Ectodermal cell (in vitro differentiated cells): ENCODE data around the gene ERGIC1.
"Not testable (repeated sequence)": the region's sequence is repeated elsewhere in the genome, so short reads cannot be mapped to it uniquely, and the experiment has no call there.

Source experiments
- H3K27ac ChIP-seq: 2 replicates; pipeline ENCODE4 v1.7.0; 2013; ENCODE audit warnings: mild to moderate bottlenecking, low read depth, low read length; ENCODE audit not compliant: insufficient read depth, poor library complexity, severe bottlenecking
- H3K27me3 ChIP-seq: 2 replicates; pipeline ENCODE4 v1.7.0; 2013; ENCODE audit warnings: mild to moderate bottlenecking, low read length; ENCODE audit not compliant: insufficient read depth, control insufficient read depth, poor library complexity, severe bottlenecking
- H3K36me3 ChIP-seq: one replicate; pipeline ENCODE4 v1.7.0; 2013; ENCODE audit warnings: low read length; ENCODE audit not compliant: control insufficient read depth, insufficient read depth
- H3K4me1 ChIP-seq: one replicate; pipeline ENCODE4 v1.7.0; 2013; ENCODE audit warnings: low read length; ENCODE audit not compliant: control insufficient read depth, insufficient read depth
- H3K4me3 ChIP-seq: 2 replicates; pipeline ENCODE4 v1.7.0; 2013; ENCODE audit warnings: low read depth, low read length, control low read depth; ENCODE audit not compliant: insufficient read depth
- H3K9me3 ChIP-seq: 2 replicates; pipeline ENCODE4 v1.7.0; 2013; ENCODE audit warnings: mild to moderate bottlenecking, low read length, moderate library complexity; ENCODE audit not compliant: control insufficient read depth
- WGBS, 2 experiments: methylation state at CpG; one replicate each; pipeline ENCODE4 v1.1.7; 2013; ENCODE audit warnings: missing lambda C conversion rate in 2 of 2; 5-methylcytosine and 5-hydroxymethylcytosine counted together

The ERGIC1 gene

DNA sequence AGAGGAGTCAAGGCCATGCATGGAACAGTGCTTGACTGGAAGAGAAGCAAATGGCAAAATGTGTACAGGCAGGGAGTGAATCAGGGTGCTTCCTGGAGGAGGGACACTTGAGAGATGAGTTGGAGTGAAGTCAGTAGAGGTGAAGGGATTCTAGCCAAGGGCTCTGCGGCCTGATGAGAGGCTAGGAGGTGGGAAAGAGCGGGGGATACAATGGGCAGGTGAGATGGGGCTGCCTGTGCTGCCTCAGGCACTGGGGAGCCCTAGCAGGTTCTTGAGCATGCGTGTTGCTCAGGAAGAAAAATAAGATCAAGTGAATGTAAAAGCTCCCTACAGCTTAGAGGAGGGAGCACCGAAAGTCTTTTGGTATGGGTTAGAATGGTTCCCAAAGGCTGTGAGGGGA, 22.3 kb downstream of the ERGIC1 start:
- Histone ChIP-seq H3K9me3 (no peaks in the 10 kb centered on the region), H3K27ac (no peak overlapping the region), H3K27me3 (no peaks in the 10 kb centered on the region), H3K4me1 (peaks cover 10% of the 10 kb centered on the region), H3K36me3 (no peaks in the 10 kb centered on the region), H3K4me3 (no peak overlapping the region)
- WGBS, 2 experiments, result 94 to 95% methylated on average over 4 of the region's 4 CpGs

DNA sequence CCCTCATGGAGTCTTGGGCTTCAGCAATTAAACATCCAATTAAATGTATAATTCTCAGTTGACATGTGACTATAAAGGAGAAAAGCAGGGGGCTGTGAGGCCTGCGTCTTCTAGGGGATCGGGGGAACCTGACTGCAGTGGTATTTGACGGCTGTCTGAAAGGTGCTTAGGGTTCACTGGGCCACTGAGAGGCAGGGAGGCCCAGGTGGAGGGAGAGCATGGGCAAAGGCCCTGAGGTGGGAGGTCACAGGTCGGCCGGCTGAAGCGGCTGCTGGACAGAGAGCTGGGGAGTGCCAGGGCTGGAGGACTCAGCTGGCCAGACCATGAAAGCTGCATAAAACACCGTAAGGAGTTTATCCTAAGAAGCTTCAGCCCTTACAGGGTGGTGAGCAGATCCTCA, 23.9 kb downstream of the ERGIC1 start:
- Histone ChIP-seq H3K9me3 (no peaks in the 10 kb centered on the region), H3K27me3 (no peaks in the 10 kb centered on the region), H3K27ac (no peak overlapping the region), H3K4me1 (peaks cover 10% of the 10 kb centered on the region), H3K36me3 (no peaks in the 10 kb centered on the region), H3K4me3 (no peak overlapping the region)
- WGBS, 2 experiments, result 88% methylated on average over 7 of the region's 7 CpGs

DNA sequence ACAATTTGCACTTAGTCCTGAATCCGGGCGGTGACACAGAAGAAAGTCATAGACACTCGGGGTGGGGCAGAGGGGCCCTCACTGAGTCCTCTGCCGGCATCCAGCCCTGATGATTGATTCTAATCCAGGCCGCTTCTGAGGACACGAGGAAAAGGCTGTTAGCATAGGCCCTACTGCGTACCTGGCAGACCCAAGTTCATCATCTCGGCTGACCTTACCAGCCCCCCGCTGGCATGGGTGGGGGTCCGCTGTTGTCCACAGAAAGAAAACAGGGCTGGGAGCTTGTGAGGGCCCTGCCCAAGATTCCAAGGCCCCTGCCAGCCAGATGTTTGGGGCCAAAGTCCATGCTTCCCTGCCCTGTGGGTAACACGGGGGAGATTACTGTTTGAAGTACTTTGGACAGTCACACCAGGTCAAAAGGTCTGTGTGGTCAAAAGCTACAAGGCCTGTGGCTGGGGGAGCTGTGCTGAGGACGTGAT, 24.5 kb downstream of the ERGIC1 start:
- no peaks in the 10 kb centered on the region for H3K36me3 ChIP-seq

DNA sequence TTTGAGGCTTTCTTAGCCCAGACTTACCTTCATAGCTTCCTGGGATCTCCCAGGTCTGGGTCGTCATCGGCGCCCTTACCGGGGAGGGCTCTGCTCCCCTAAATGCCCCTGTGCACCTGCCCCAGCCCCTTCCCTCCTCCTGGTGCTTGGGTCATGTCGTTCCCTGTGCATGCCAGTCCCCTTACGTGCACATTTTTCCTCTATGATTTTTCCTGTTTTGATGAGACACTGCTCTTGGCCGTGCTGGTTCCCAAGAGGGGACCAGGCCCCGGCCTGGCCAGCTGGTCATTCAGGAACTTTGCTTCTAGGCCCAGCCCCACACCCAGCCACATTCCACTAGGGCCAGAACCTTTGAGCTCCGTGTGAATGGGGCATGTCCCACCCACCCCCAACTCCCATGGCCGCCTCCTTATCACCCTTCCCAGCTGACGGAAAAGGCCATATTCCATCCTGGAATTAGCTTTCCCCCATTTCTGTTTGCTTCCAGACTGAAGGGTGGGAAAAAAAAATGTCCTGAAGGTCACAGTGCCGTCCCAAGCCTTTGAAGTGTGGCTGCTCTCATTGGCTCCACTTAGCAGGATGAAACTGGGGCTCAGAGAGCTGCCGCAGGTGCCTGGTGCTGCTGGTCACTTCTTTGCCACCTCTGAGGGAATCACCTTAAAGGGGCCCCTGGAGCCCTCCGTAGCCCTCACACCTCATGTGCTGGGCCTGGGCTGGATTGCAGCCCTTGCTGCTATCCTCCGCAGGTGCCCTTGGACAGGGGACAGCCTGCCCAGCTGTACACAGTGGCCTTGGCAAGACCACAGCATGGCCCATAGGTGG, 25.1 kb downstream of the ERGIC1 start:
- Histone ChIP-seq H3K36me3 (no peaks in the 10 kb centered on the region), H3K4me3 (no peak overlapping the region), H3K27me3 (no peaks in the 10 kb centered on the region), H3K9me3 (no peaks in the 10 kb centered on the region), H3K4me1 (peaks cover 14% of the 10 kb centered on the region), H3K27ac (no peak overlapping the region)
- WGBS, 2 experiments, result 86 to 87% methylated on average over 15 of the region's 15 CpGs

More for the DNA sequence above, 24.5 kb downstream of the ERGIC1 start:
- H3K4me3 ChIP-seq, result no peak overlapping the region
- H3K4me1 ChIP-seq, result peaks cover 14% of the 10 kb centered on the region
- H3K27me3 ChIP-seq, result no peaks in the 10 kb centered on the region
- H3K27ac ChIP-seq, result no peak overlapping the region
- no peaks in the 10 kb centered on the region for H3K9me3 ChIP-seq
- 92 to 93% methylated on average over 12 of the region's 12 CpGs for whole genome bisulfite sequencing, 2 experiments

DNA sequence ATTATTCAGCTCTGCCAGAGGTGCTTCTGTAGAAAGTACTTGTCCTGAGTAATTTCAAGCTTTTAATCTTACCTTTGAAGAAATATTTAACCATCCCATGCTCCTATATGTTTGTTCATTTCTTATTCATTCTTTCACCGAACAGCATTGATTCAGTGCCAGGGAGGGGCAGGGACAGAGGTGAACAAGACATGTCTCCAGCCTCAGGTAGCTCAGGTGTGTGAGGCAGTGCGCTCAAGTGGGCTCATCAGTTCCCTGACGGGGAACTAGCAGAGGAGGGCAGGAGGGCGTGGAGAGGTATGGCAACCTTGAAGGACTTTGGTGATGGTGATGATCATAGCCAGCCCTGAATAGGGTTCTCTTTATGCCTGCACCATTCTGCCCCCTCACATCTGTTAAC, 25.9 kb downstream of the ERGIC1 start:
- Histone ChIP-seq H3K4me1 (peaks cover 14% of the 10 kb centered on the region), H3K27ac (no peak overlapping the region)
- WGBS, 2 experiments, result 92 to 95% methylated on average over 4 of the region's 4 CpGs

DNA sequence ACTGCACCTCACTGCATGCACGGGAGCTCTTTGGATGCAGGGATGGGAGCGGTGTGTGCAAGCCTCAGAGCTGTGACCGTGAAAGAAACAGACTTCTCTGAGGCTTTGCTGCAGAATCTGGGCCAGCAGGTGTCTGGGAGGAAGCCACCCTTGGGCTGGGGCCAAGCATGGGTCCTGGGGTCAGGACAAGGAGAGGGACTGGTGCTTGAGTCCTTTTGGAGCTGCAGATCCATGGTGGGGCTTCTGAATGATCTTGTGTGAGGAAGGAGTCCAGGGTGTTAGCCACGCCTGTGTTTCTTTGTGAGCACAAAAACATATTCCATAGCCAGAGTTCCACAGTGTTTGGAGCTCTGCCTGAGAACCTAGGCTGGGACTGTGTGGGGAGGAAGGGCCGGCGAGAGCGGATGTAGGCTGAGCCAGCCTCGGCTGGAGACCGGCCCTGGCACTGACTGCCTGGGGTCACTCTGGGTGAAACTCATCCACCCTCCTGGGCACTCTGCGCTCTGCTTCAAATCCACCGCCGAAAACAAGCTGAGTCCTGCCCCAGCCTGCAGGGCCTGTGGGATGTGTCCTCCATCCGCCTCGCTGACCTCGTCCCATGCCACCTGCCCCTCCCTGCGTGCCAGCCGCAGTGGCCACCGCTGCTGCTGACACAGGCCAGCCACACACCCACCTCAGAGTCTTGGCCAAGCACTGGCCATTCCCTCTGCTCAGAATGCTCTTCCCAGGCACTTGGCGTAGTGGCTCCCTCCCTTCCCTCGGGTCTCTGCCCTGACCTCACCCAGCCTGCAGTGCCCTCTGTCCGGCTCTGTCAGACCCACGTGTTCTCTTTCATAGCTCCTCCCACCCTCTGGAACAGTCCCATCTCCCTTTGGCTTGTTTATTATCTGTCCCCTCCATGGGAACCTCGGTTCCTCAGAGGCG, 26.7 kb downstream of the ERGIC1 start:
- no peaks in the 10 kb centered on the region for H3K9me3 ChIP-seq
- no peaks in the 10 kb centered on the region for H3K36me3 ChIP-seq
- WGBS, 2 experiments, result 92% methylated on average over 24 of the region's 24 CpGs
- no peaks in the 10 kb centered on the region for H3K27me3 ChIP-seq
- H3K27ac ChIP-seq, result no peak overlapping the region
- no peak overlapping the region for H3K4me3 ChIP-seq
- peaks cover 14% of the 10 kb centered on the region for H3K4me1 ChIP-seq

More for the DNA sequence above, 25.9 kb downstream of the ERGIC1 start:
- Histone ChIP-seq H3K36me3 (no peaks in the 10 kb centered on the region), H3K27me3 (no peaks in the 10 kb centered on the region), H3K4me3 (no peak overlapping the region), H3K9me3 (no peaks in the 10 kb centered on the region)

DNA sequence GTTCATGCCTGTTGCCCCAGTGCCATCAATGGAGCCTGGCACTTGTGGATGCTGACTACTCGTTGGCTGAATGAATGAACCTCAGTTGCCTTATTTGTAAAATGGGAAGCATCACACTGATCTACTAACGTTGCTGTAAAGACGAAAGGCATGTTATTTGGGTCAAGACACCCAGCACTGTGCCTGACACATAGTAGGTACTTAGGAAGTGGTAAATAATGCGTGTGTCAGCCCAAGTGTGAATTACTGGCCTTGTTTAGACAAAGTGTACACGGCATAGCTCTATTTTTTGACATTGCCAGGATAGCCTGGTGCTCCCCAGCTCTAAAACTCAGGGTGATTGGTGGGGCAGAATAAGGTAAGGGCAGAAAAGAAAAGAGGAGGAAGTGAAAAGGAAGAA, 27.4 kb downstream of the ERGIC1 start:
- no peaks in the 10 kb centered on the region for H3K27me3 ChIP-seq
- H3K4me1 ChIP-seq, result peaks cover 14% of the 10 kb centered on the region
- no peaks in the 10 kb centered on the region for H3K9me3 ChIP-seq
- no peaks in the 10 kb centered on the region for H3K36me3 ChIP-seq
- no peak overlapping the region for H3K27ac ChIP-seq
- no peak overlapping the region for H3K4me3 ChIP-seq
- WGBS, 2 experiments, result 91 to 94% methylated on average over 5 of the region's 5 CpGs

DNA sequence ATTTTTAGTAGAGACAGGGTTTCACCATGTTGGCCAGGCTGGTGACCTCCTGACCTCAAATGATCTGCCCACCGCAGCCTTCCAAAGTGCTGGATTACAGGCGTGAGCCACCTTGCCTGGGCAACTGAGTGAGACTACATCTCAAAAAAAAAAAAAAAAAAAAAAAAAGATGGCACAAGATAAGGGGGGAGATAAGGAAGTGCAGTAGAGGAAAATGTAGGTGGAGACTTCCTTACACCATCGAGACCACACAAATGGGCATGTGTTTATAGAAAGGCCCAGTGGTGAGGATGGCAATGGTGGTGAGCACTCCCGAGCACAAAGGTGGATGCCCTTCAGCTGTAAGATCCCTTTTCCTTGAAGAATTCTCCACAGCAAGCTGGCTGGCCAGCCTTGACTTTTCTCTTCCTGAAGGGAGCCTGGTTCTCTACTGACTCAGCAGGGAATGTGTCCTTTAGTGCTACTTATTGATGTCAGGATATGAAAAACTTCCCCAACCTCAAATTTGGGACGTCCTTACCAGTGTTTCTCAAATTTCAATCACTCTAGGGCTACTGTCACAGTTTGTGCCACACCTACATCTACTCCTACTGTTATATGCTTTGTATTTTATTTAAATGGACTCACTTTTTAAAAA, 28.2 kb downstream of the ERGIC1 start:
- 87 to 93% methylated on average over 4 to 5 of the region's 5 CpGs for WGBS, 2 experiments

DNA sequence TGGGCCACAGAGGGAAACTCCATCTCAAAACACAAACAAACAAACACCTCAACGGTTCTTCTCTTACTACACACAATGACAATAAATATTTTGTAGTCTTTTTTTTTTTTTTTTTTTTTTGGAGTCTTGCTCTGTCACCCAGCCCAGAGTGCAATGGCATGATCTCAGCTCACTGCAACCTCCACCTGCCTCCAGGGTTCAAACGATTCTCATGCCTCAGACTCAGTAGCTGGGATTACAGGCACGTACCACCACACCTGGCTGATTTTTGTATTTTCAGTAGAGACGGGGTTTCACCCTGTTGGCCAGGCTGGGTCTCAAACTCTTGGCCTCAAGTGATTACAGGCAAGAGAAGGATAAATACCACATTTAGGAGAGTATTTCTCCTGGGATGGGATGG, 30.1 kb downstream of the ERGIC1 start:
- H3K4me1 ChIP-seq, result peaks cover 25% of the 10 kb centered on the region
- not testable (repeated sequence) for H3K4me3 ChIP-seq, H3K27me3 ChIP-seq, H3K9me3 ChIP-seq, H3K36me3 ChIP-seq, H3K27ac ChIP-seq
- 88 to 93% methylated on average over 4 of the region's 4 CpGs for WGBS, 2 experiments

More for the DNA sequence above, 28.2 kb downstream of the ERGIC1 start:
- Histone ChIP-seq H3K4me3 (no peak overlapping the region), H3K36me3 (no peaks in the 10 kb centered on the region), H3K27me3 (no peaks in the 10 kb centered on the region), H3K4me1 (peaks cover 17% of the 10 kb centered on the region), H3K27ac (no peak overlapping the region), H3K9me3 (no peaks in the 10 kb centered on the region)

DNA sequence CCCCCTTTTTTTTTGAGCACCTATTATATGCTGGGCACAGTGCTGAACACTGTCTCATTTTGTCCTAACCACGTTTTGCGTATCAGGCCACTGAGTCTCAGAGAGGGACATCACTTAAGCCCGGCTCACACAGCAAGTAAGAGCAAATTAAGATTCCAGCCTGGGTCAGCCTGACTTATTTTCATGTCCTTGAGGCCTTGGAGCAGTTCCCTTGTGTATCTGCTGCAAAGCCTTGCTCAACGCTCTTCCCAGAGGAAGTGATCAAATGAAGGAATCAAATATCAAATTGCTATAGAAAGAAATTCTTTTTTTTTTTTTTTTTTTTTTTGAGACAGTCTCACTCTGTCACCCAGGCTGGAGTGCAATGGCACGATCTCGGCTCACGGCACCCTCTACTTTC, 30.7 kb downstream of the ERGIC1 start:
- Histone ChIP-seq H3K9me3 (no peaks in the 10 kb centered on the region), H3K27me3 (no peaks in the 10 kb centered on the region), H3K4me1 (peaks cover 26% of the 10 kb centered on the region), H3K36me3 (no peaks in the 10 kb centered on the region), H3K4me3 (no peak overlapping the region), H3K27ac (no peak overlapping the region)
- 94 to 96% methylated on average over 6 to 7 of the region's 7 CpGs for WGBS, 2 experiments
